VCaP (cell line): Measurements from ENCODE around the gene ZMYM4.
"Not testable (repeated sequence)": the region's sequence is repeated elsewhere in the genome, so short reads cannot be mapped to it uniquely, and the experiment has no call there.

ENCODE experiments used
- H3K27ac ChIP-seq: fragments of 450-650 bp; 2 replicates; pipeline ENCODE4 v1.5.1; 2017
- CTCF ChIP-seq: fragments of 450-650 bp; conservative IDR thresholded peaks from 2 replicates; pipeline ENCODE4 v1.5.1; 2017; ENCODE audit warnings: mild to moderate bottlenecking, moderate library complexity

Gene ZMYM4

GRCh38 chr1:35364741-35365140 lies 96.2 kb downstream of the ZMYM4 start:
- no peak for TF ChIP-seq CTCF
- H3K27ac ChIP-seq = peak overlapping the region; percentile 69

- no peak overlapping the region for H3K27ac ChIP-seq
- TF ChIP-seq CTCF = no peak
Observed at GRCh38 chr1:35367914-35368313, 99.4 kb downstream of the ZMYM4 start.

GRCh38 chr1:35369922-35370671 lies 101.6 kb downstream of the ZMYM4 start:
- no peak overlapping the region for H3K27ac ChIP-seq

GRCh38 chr1:35371506-35371905 lies 103.0 kb downstream of the ZMYM4 start:
- no peak overlapping the region for H3K27ac ChIP-seq
- no peak for TF ChIP-seq CTCF

More at GRCh38 chr1:35369922-35370671, 101.6 kb downstream of the ZMYM4 start:
- no peak for TF ChIP-seq CTCF

- no peak for TF ChIP-seq CTCF
- no peak overlapping the region for H3K27ac ChIP-seq
Observed at GRCh38 chr1:35377555-35377954, 109.0 kb downstream of the ZMYM4 start.

- TF ChIP-seq CTCF = no peak
- no peak overlapping the region for H3K27ac ChIP-seq
Observed at GRCh38 chr1:35379317-35380000, 111.0 kb downstream of the ZMYM4 start.

- H3K27ac ChIP-seq = not testable (repeated sequence)
Observed at GRCh38 chr1:35380111-35380510, 111.6 kb downstream of the ZMYM4 start.

GRCh38 chr1:35382107-35382506 lies 113.6 kb downstream of the ZMYM4 start:
- H3K27ac ChIP-seq = no peak overlapping the region
- TF ChIP-seq CTCF = no peak
